NB4 (cell line): ENCODE data around the gene RAB15.

Experiments used
- DNase-seq: peaks from one replicate; pipeline ENCODE4 v3.0.0; 2010; ENCODE audit warnings: low read depth
- H3K4me3 ChIP-seq: one replicate; pipeline ENCODE4 v1.5.1; 2011; ENCODE audit warnings: mild to moderate bottlenecking, low read depth, low read length, moderate library complexity
- CTCF ChIP-seq: IDR thresholded peaks from one replicate; pipeline ENCODE4 v1.5.1; 2012; ENCODE audit warnings: low read depth, low read length
- MYC ChIP-seq: IDR thresholded peaks from 2 replicates; pipeline ENCODE4 v1.6.1; 2011; ENCODE audit warnings: low read depth, low read length
- POLR2A ChIP-seq: IDR thresholded peaks from 2 replicates; pipeline ENCODE4 v1.6.1; 2011; ENCODE audit warnings: mild to moderate bottlenecking; ENCODE audit not compliant: insufficient read length; ENCODE audit errors: extremely low read depth
- TF ChIP-seq, protein P1 (sequence below): IDR thresholded peaks from 2 replicates; pipeline ENCODE4 v1.6.1; 2011; ENCODE audit warnings: low read depth, low read length

The RAB15 gene

DNA sequence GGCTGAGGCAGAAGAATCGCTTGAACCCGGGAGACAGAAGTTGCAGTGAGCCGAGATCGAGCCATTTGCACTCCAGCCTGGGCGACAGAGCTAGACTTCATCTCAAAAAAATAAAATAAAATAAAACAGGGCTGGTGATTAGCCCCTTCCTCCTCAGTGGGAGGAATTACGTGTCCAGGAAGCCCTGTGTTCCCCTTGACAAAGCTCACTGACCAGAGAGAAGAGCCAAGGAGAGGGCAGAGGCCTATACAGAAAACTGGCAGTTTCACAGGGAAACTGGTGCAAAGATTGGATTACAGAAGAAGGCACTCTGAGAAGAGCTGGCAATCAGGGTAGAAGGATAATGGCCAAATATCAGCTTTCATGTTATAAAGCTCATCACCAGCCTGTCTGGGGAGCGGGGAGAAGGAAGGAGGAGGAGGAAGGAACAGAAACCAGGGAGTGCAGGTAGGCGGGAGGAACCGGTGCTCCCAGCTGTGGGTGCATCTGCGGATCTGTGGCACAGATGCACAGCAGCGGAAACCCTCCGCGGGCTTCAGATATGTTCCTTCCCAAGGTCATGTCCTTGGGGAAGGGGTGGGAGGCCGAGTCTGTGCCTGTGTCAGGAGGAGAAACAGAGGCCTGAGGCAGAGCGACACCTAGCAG lies 6.7 kb downstream of the RAB15 start:
- TF ChIP-seq, protein P1, sequence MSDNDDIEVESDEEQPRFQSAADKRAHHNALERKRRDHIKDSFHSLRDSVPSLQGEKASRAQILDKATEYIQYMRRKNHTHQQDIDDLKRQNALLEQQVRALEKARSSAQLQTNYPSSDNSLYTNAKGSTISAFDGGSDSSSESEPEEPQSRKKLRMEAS = no peak
- TF ChIP-seq POLR2A (no peak), CTCF (no peak), MYC (no peak)
- no peak overlapping the region for H3K4me3 ChIP-seq
- no peak for DNase-seq

GRCh38 chr14:64963611-64964010 lies 8.5 kb downstream of the RAB15 start:
- TF ChIP-seq POLR2A (no peak), CTCF (peak; percentile 37)
- peak; percentile 51 for DNase-seq
- H3K4me3 ChIP-seq = no peak overlapping the region

- TF ChIP-seq MYC (no peak), POLR2A (no peak), CTCF (peak; percentile 10)
- TF ChIP-seq, protein P1 = no peak
- DNase-seq = peak; percentile 18
- no peak overlapping the region for H3K4me3 ChIP-seq
Measured at GRCh38 chr14:64960762-64961276, 11.3 kb downstream of the RAB15 start.

- H3K4me3 ChIP-seq = no peak overlapping the region
- DNase-seq = no peak
- no peak for TF ChIP-seq POLR2A
- TF ChIP-seq, protein P1 = no peak
- no peak for TF ChIP-seq CTCF
- TF ChIP-seq MYC = no peak
Measured at GRCh38 chr14:64958743-64959142, 13.4 kb downstream of the RAB15 start.

GRCh38 chr14:64958201-64958600 lies 13.9 kb downstream of the RAB15 start:
- DNase-seq = no peak
- TF ChIP-seq POLR2A (no peak), MYC (no peak), CTCF (no peak)
- TF ChIP-seq, protein P1 = no peak
- H3K4me3 ChIP-seq = no peak overlapping the region
